Activated CD8-positive, alpha-beta memory T cell treated with anti-CD3 and anti-CD28 coated beads, Interleukin-2, amount 50 U/mL, for 24 hours (primary cell): ENCODE data around the gene EME1.

Source experiments
- DNase-seq: peaks from one replicate; pipeline ENCODE4 v3.0.0-alpha.2; 2020; ENCODE audit errors: extremely low read depth

EME1 gene

DNA sequence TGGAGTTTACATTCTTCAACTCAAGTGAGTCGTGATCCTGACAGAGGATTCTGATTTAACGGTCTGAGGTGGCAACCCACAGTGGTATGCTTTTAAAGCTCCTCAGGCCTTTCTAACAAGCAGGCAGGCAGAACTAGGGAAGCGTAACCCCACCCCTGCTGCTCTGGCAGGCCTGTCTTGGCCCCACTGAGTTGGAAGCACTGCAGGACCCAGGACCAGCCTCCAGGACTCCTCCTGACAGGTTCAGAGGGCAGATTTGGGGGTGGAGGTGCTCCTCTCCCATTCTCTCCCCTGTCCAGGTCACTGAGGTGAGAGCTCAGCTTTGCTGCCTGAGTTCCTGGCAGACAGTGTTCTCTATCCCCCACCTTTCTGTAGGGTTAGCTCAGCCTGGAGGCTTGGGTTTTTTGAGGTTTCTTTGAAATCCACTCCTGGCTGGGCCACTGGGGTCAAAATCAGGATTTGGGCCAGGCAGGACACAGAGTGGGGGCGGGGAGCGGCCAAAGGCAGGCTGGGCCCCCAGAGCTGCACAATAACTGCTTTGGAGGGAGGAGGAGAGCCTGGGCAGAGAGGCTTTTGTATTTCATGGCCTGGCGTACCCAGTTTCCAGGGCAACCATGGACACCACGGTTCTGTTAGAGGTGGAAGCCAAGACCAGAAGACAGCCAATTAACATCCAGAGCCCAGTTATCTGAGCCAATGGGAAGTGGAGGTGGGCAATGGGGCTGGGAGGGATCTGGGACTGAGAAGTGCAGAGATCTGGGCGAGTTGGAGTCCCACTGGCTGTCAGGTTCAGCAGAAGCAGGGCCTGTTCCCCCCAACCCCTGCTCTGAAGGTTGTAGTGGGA is 9.6 kb upstream of the EME1 start:
- DNase-seq: no peak

DNA sequence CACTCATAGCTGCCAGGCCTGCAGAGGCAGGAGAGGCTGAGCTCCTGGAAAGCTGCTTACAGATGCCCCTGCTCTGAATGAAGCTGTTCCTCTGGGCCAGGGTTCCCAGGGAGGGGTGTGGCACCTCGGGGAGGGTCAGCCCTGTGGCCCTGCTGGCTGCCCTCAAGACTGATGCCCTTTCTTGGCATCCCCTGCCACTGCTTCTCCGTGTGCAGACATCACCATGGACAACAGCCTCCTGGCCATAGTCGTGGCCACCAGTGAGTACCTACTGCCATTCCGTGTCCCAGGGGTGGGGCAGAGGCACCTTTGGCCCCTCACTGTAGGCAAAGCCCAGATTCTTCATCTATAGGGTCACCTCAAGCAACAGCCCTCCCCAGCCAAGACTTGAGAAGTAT is 9.0 kb upstream of the EME1 start:
- no peak for DNase-seq

DNA sequence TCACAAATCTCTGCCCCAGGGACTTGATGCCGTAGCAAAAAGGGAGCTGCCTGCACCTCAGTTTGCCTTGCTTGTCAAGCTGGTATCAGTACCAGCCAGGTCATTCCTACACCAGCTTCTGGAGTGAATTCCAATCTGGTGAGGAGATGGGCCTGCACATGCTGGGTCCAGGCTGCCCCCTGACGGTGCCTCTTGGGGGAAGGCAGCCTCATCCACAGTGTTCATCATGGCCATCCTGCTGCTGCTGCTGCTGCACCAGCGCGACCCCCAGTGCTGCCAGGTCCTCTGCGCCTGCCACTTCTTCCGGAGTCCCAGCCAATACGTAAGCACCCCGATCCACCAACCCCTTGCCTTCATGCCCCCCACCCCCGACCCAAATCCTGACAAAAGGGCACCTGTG is 8.3 kb upstream of the EME1 start:
- no peak for DNase-seq

GRCh38 chr17:50365165-50365564 is 7.9 kb upstream of the EME1 start:
- no peak for DNase-seq

DNA sequence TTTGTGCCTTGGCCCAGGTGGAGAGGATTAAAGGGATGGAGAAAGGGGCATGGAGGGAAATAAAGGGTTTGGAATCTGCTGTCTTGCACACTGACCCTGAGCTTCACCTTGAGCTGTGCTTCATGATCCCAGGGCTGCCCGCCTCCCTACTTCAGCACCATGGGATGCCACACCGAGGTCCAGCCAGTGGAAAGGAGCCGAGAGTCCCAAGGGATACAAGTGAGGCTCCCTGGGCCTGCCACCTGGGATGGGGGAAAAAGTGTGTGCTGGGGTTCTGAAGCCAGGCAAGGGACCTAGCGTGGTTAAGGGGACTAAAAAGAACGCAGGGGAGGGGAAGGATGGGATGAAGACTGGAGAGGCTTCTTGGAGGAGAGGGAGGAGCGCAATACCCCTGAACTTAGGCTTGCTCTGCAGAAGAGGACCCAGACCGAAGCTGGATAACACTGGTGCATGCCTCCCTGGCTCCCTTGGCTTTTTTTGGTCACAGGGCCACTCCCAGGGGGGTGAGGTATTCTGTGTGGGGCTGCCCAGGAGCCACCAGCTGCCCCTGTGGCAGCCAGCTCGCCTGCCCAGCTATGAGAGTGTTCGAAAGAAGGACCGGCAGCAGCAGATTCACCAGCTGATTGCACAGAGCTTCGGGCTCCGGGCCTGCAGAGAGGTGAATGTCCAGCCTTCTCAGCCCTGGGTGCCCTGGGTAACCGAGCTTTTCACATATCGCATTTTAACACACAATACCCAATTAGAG is 7.2 kb upstream of the EME1 start:
- no peak for DNase-seq

GRCh38 chr17:50367401-50367800 is 5.6 kb upstream of the EME1 start:
- DNase-seq: no peak

GRCh38 chr17:50370052-50370451 is 3.0 kb upstream of the EME1 start:
- DNase-seq: no peak

- no peak for DNase-seq
These were observed 1.5 kb upstream of the EME1 start for GRCh38 chr17:50371526-50371925.

DNA sequence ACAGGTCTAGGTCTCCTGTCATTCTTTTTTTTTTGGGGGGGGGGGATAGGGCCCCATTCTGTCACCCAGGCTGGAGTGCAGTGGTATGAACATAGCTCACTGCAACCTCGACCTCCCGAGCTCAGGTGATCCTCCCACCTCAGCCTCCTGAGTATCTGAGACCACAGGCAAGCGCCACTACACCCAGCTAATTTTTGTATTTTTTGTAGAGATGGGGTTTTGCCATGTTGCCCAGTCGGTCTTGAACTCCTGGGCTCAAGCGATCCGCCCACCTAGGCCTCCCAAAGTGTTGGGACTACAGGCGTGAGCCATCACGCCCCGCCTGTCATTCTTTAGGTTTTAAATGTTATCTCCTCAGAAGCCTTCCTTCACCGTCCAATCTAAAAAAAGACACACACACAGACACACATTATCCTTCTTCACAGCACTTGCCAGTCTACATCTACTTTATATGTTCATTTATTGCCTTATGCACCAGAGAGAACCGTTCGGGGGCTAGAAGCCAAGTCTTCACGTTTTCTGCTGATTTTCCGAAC is 739 bp upstream of the EME1 start:
- DNase-seq: no peak

DNA sequence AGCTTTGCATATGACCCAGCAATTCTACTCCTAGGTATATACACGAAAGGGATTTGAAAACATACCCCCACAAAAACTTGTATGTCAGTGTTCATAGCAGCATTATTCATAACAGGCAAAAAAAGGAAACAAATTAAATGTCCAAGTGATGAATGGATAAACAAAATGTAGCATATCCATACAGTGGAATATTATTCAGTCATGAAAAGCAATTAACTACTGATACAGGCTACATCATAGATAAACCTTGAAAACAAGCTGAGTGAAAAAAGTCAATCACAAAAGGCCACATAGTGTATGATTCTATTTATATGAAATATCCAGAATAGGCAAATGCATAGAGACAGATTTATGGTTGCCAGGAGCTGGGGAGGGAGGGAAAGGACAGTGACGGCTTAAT is 676 bp downstream of the EME1 start:
- no peak for DNase-seq

GRCh38 chr17:50375858-50376538 is 3.0 kb downstream of the EME1 start:
- DNase-seq: no peak

- DNase-seq: no peak
These were observed 6.5 kb downstream of the EME1 start for GRCh38 chr17:50379351-50380132.

- DNase-seq: no peak
These were observed 7.6 kb downstream of the EME1 start for GRCh38 chr17:50380369-50381259.

DNA sequence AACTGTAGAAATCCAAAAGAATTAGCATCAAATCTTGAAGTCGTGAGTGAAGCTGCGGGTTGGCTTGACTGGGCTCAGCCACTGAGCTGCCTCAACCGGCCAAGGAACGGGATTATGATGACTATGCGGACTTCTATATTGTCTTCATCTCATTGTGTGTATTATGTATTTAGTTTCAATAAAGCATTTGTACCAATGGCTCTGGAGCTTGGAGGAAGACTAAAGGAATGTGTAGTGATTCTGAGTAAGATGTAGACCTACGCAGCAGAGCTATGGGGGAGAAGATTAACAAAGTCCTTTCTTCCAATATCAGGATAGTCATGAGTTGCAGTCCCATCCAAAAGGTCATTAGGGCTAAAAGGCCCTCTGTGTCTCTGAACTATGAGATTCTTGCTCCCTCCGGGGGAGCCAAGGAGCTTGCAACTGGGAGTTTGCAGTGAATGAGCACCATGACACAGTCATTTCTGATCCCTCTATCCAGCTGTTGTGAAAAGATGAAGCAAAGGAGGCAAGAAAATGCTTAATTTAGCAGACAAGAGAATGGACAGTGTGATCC is 8.3 kb downstream of the EME1 start:
- DNase-seq: no peak

DNA sequence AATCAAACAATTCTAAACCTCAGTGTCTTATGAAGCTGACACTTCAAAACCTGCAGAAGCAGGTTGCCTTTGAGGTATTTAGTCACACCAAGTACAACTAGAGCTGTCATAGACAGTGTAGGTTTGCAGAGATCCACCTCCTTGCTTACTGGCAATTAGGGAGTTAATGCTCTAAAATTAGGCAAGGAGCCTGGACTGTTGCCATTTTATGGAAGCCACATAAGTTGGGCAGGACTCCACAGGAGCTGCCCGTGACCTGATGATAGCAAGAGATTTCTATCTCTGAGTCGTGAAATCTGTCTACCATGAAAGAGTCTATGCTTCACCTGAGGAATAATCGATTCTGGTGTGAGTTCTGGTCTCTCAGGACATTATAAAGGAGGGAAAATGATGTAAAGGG is 8.9 kb downstream of the EME1 start:
- DNase-seq: no peak

DNA sequence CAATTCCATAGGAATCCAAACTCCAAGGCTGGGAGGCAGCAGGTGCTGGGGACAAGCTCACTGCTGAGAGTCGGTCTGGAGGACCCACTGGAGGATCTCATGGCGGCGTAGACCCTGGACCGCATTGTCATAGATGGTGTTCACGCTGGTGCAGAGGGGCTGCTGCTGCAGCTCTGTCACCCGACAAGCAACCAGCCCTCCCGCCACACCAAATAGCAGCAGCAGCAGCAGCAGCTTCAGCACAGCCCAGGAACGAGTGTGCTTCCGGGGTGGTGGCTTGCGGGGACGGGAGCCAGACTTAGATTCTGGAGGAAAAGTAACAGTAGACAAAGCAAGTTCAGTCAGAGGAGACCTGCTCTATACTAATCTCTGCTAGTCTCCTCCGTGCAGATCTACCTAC is 9.9 kb downstream of the EME1 start:
- DNase-seq: no peak

GRCh38 chr17:50386510-50386909 is 13.5 kb downstream of the EME1 start:
- no peak for DNase-seq

GRCh38 chr17:50388728-50389127 is 15.7 kb downstream of the EME1 start:
- DNase-seq: no peak

DNA sequence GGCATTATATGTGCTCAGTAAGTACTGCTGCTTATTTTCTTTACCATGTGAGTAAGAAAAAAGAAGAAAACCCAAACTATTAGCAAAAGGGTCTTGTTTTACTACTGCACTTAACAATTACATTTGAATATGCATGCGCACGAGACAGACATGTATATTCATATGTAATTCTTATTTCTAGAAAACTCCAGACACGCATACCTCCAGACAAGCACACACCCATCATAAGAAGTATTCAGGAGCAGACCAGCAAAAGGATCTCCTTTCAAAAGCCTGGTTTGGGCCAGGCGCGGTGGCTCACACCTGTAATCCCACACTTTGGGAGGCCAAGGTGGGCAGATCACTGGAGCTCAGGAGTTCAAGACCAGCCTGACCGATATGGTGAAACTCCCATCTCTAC is 16.5 kb downstream of the EME1 start:
- no peak for DNase-seq

- no peak for DNase-seq
These were observed 19.6 kb downstream of the EME1 start for GRCh38 chr17:50392621-50393020.
